GM12873 (cell line): ENCODE data around the gene RHOB.

Experiments used
- CTCF ChIP-seq: IDR thresholded peaks from 2 replicates; pipeline ENCODE4 v1.5.1; 2012; ENCODE audit warnings: low read depth, mild to moderate bottlenecking, moderate library complexity, low read length, control low read depth; ENCODE audit not compliant: insufficient read depth; ENCODE audit errors: missing control alignments

RHOB gene

DNA sequence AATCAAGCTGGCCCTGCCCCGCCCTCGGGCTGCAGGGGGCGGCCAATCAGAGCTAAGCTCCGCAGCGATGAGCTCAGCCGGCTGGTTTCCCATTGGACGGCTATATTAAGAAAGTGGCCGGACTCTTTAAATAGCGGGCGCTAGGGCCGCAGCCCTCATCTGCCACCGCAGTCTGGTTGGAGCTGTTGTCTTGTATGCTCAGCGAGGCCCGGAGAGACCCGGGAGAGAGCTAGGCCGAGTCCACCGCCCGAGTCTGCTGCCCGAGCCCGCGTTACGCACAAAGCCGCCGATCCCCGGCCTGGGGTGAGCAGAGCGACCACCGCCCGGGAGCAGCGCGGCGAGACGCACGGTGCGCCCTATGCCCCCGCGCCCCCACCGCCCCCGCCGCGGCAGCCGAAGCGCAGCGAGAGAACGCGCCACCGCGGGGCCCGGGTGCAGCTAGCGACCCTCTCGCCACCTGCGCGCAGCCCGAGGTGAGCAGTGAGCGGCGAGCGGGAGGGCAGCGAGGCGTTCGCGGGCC is at the start of gene RHOB:
Gene RHOB, plus strand, starts transcription at position 158 of the 520 bp plus-strand sequence. CDS start 392 bp downstream, outside the sequence.
- no peak for TF ChIP-seq CTCF

- no peak for TF ChIP-seq CTCF
These were observed 48.9 kb upstream of the RHOB start for GRCh38 chr2:20397811-20398447.

GRCh38 chr2:20398956-20399567 is 47.8 kb upstream of the RHOB start:
- no peak for TF ChIP-seq CTCF

DNA sequence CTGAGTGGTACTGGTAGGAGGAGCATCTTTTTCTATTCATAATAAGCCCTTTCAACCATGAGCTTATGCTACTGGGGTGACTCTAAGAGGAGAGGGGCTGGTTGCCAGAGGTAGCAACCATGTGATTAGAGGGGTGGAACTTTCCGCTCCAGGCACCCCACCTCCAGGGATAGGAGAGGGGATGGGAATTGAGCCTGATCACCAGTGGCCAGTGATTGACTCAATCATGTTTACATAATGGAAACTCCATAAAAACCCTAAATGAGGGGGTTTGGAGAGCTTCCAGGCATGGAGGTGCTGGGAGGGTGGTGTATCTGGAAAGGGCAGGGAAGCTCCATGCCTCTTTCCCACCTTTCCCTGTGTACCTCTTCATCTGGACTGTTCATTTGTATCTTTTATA is 46.6 kb upstream of the RHOB start:
- no peak for TF ChIP-seq CTCF

GRCh38 chr2:20400787-20401488 is 45.9 kb upstream of the RHOB start:
- TF ChIP-seq CTCF, result no peak

DNA sequence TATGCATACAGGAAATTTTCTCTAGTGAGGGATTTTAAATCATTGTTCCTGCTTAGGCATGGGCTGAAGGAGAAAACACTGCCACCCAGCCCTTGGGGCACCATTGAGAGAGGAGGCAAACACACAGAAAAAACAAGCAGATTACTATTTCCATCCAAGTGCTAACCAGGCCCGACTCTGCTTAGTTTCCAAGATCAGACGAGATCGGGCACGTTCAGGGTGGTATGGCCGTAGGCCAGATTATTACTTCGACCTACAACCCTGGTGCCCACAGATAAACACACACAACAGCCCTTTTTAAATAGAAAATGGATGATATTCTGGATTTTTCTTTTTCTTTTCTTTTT is 45.4 kb upstream of the RHOB start:
- TF ChIP-seq CTCF, result no peak

DNA sequence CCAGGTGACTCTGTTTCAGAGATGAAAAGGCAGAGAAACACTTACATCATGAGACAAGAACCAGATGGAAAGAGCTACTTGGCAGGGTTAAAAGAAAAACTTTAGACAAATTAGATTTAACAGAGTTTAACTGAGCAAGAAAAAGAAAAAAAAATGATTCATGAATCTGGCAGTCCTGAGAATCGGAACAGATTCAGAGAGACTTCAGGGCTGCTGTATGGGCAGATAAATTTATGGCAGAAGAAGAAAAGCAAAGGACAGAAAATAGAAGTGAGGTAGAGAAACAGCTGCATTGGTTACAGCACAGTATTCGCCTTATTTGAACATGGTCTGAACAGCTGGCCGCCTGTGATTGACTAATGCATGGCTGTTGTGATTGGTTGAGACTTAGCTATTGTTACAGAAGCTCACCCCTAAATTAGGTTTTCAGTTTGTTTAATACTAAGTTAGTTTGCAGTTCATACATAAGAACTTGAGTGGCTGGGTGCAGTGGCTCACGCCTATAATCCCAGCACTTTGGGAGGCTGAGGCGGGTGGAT is 43.0 kb upstream of the RHOB start:
- no peak for TF ChIP-seq CTCF
